HFFc6 (cell line): ENCODE measurements around the gene SRGAP1. TPM values are rescaled to one million over a fixed set of nuclear protein-coding genes. Genes with fewer than 3 reads are reported as not detected.

Source experiments
- DNase-seq: peaks from one replicate; pipeline ENCODE4 v3.0.0-alpha.2; 2018
- H3K27ac Mint-ChIP-seq: 2 replicates; pipeline ENCODE4 v1.8.0; 2020; ENCODE audit warnings: mild to moderate bottlenecking, mixed read lengths
- H3K27me3 Mint-ChIP-seq: 2 replicates; pipeline ENCODE4 v1.8.0; 2021; ENCODE audit warnings: mild to moderate bottlenecking, moderate library complexity, mixed read lengths; ENCODE audit not compliant: insufficient read depth
- H3K36me3 Mint-ChIP-seq: 2 replicates; pipeline ENCODE4 v1.8.0; 2021; ENCODE audit warnings: low read depth, mixed read lengths
- H3K4me1 Mint-ChIP-seq: 2 replicates; pipeline ENCODE4 v1.8.0; 2020; ENCODE audit warnings: low read depth, mixed read lengths
- H3K4me3 Mint-ChIP-seq: 2 replicates; pipeline ENCODE4 v1.8.0; 2020; ENCODE audit warnings: mild to moderate bottlenecking, moderate library complexity, mixed read lengths
- H3K9me3 Mint-ChIP-seq: 2 replicates; pipeline ENCODE4 v1.8.0; 2020; ENCODE audit warnings: mild to moderate bottlenecking, mixed read lengths
- total RNA-seq, 6 experiments: library from RNA; stranded (reverse); fragmentation: NEBNext Ultra II Directional; extraction: Animal tissue kit (Norgen Biotek cat#: 25700); gene quantifications; 2 replicates in 1 of 6; 3 replicates in 5 of 6; pipeline ENCODE4 v1.2.3, GENCODE V29; 2021
- TF ChIP-seq, protein P1 (sequence below): fragments of 200-600 bp; sonication (generic); IDR thresholded peaks from 2 replicates; pipeline ENCODE4 v1.5.0; 2021; ENCODE audit warnings: antibody characterized with exemption, mild to moderate bottlenecking

Gene SRGAP1
- total RNA-seq, 6 experiments from 2014 or later = 35.7 to 45.8 (median 40.9) TPM

DNA sequence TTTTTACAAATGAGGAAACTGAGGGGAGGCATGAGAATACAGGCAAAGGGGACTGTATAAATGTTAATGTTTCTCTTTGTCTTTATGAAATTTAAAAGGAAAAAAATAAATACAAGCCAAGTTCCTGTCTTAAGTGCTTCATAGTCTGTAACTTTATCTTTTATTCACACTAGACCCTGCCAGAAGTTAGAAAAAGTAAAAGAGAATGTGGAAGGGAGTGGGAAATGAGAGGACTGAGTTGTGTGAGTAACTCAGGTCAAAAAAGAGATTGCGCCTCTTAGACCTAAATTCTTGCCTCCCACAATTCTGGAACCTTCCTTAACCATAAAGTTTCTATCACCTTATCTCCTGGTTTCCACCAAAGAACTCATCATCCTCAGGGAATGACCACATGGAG lies 236.5 kb downstream of the SRGAP1 start:
- Mint-ChIP-seq H3K9me3 (no peaks in the 10 kb centered on the region), H3K27ac (peak overlapping the region; percentile 34), H3K36me3 (peaks cover 56% of the 10 kb centered on the region), H3K4me3 (no peak overlapping the region), H3K4me1 (peaks cover 67% of the 10 kb centered on the region), H3K27me3 (no peaks in the 10 kb centered on the region; the same call in 1 of the 2 replicates)
- TF ChIP-seq, protein P1, sequence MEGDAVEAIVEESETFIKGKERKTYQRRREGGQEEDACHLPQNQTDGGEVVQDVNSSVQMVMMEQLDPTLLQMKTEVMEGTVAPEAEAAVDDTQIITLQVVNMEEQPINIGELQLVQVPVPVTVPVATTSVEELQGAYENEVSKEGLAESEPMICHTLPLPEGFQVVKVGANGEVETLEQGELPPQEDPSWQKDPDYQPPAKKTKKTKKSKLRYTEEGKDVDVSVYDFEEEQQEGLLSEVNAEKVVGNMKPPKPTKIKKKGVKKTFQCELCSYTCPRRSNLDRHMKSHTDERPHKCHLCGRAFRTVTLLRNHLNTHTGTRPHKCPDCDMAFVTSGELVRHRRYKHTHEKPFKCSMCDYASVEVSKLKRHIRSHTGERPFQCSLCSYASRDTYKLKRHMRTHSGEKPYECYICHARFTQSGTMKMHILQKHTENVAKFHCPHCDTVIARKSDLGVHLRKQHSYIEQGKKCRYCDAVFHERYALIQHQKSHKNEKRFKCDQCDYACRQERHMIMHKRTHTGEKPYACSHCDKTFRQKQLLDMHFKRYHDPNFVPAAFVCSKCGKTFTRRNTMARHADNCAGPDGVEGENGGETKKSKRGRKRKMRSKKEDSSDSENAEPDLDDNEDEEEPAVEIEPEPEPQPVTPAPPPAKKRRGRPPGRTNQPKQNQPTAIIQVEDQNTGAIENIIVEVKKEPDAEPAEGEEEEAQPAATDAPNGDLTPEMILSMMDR = no peak
- DNase-seq = no peak

- no peaks in the 10 kb centered on the region for H3K9me3 Mint-ChIP-seq
- no peak for DNase-seq
- TF ChIP-seq, protein P1 = no peak
- peaks cover 67% of the 10 kb centered on the region for H3K4me1 Mint-ChIP-seq
- H3K27me3 Mint-ChIP-seq = no peaks in the 10 kb centered on the region; the same call in 1 of the 2 replicates
- H3K4me3 Mint-ChIP-seq = no peak overlapping the region
- peaks cover 55% of the 10 kb centered on the region for H3K36me3 Mint-ChIP-seq
- H3K27ac Mint-ChIP-seq = no peak overlapping the region
These were observed 237.6 kb downstream of the SRGAP1 start for GRCh38 chr12:64082116-64082515.

GRCh38 chr12:64082866-64083268 lies 238.4 kb downstream of the SRGAP1 start:
- H3K27ac Mint-ChIP-seq = peak overlapping the region; percentile 69
- H3K27me3 Mint-ChIP-seq = no peaks in the 10 kb centered on the region; the same call in 1 of the 2 replicates
- peaks cover 69% of the 10 kb centered on the region for H3K4me1 Mint-ChIP-seq
- no peak for DNase-seq
- TF ChIP-seq, protein P1 = no peak
- peaks cover 52% of the 10 kb centered on the region for H3K36me3 Mint-ChIP-seq
- no peaks in the 10 kb centered on the region for H3K9me3 Mint-ChIP-seq
- peak overlapping the region; percentile 36; the same call in 1 of the 2 replicates for H3K4me3 Mint-ChIP-seq

- H3K27ac Mint-ChIP-seq = peak overlapping the region; percentile 69
- peak overlapping the region; percentile 36; the same call in 1 of the 2 replicates for H3K4me3 Mint-ChIP-seq
- no peaks in the 10 kb centered on the region; the same call in 1 of the 2 replicates for H3K27me3 Mint-ChIP-seq
- peak; percentile 86 for DNase-seq
- H3K9me3 Mint-ChIP-seq = no peaks in the 10 kb centered on the region
- peaks cover 48% of the 10 kb centered on the region for H3K36me3 Mint-ChIP-seq
- TF ChIP-seq, protein P1 = no peak
- peaks cover 71% of the 10 kb centered on the region for H3K4me1 Mint-ChIP-seq
These were observed 239.0 kb downstream of the SRGAP1 start for GRCh38 chr12:64083285-64084210.

DNA sequence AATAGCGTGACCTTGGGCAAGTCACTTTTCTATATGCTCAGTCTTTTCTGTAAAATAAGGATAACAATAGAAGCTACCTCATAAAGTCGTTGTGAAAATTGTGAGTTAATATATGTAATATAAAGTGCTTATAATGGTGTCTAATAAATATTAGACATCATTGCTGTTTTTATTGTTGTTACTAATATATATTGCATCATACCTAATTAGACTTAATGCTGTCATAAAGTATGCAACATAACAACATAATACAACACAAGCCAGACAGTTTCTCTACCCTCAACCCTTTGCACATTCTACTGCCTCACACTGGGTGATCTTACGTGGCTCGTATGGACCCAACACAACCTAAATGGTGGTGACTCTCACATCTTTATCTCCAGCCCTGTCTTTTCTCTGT lies 240.7 kb downstream of the SRGAP1 start:
- TF ChIP-seq, protein P1 = no peak
- H3K4me3 Mint-ChIP-seq = no peak overlapping the region
- H3K9me3 Mint-ChIP-seq = no peaks in the 10 kb centered on the region
- DNase-seq = no peak
- no peak overlapping the region for H3K27ac Mint-ChIP-seq
- H3K27me3 Mint-ChIP-seq = no peaks in the 10 kb centered on the region; the same call in 1 of the 2 replicates
- peaks cover 46% of the 10 kb centered on the region for H3K36me3 Mint-ChIP-seq
- peaks cover 85% of the 10 kb centered on the region for H3K4me1 Mint-ChIP-seq
